ES-I3 (cell line): Measurements from ENCODE around the gene MRTFB.

ENCODE experiments used
- H3K36me3 ChIP-seq: 2 replicates; pipeline ENCODE4 v1.6.1; 2013; ENCODE audit warnings: mild to moderate bottlenecking, low read length, control low read depth, moderate library complexity; ENCODE audit not compliant: insufficient read depth
- H3K4me1 ChIP-seq: 2 replicates; pipeline ENCODE4 v1.6.1; 2013; ENCODE audit warnings: mild to moderate bottlenecking, control low read depth, low read length; ENCODE audit not compliant: insufficient read depth
- H3K9ac ChIP-seq: 2 replicates; pipeline ENCODE4 v1.6.1; 2013; ENCODE audit warnings: low read depth, mild to moderate bottlenecking, low read length, moderate library complexity
- H3K9me3 ChIP-seq: 2 replicates; pipeline ENCODE4 v1.6.1; 2013; ENCODE audit warnings: mild to moderate bottlenecking, low read length, moderate library complexity; ENCODE audit not compliant: control insufficient read depth, insufficient read depth

MRTFB gene

GRCh38 chr16:14284930-14285512 is 213.9 kb downstream of the MRTFB start:
- H3K9ac ChIP-seq = peak overlapping the region; percentile 89
- H3K9me3 ChIP-seq = no peaks in the 10 kb centered on the region
- no peaks in the 10 kb centered on the region for H3K36me3 ChIP-seq
- H3K4me1 ChIP-seq = peaks cover 20% of the 10 kb centered on the region

GRCh38 chr16:14285513-14286367 is 214.6 kb downstream of the MRTFB start:
- peaks cover 13% of the 10 kb centered on the region for H3K4me1 ChIP-seq
- no peaks in the 10 kb centered on the region for H3K9me3 ChIP-seq
- H3K9ac ChIP-seq = peak overlapping the region; percentile 89
- no peaks in the 10 kb centered on the region for H3K36me3 ChIP-seq

- no peaks in the 10 kb centered on the region for H3K36me3 ChIP-seq
- H3K9me3 ChIP-seq = no peaks in the 10 kb centered on the region
- peak overlapping the region; percentile 69 for H3K9ac ChIP-seq
- H3K4me1 ChIP-seq = peaks cover 11% of the 10 kb centered on the region
Observed at GRCh38 chr16:14286368-14287230, 215.5 kb downstream of the MRTFB start.

GRCh38 chr16:14289692-14290340 is 218.7 kb downstream of the MRTFB start:
- H3K36me3 ChIP-seq = no peaks in the 10 kb centered on the region
- H3K9me3 ChIP-seq = no peaks in the 10 kb centered on the region
- H3K9ac ChIP-seq = no peak overlapping the region
- no peaks in the 10 kb centered on the region for H3K4me1 ChIP-seq

GRCh38 chr16:14291286-14291685 is 220.2 kb downstream of the MRTFB start:
- H3K9me3 ChIP-seq = no peaks in the 10 kb centered on the region
- no peaks in the 10 kb centered on the region for H3K4me1 ChIP-seq
- no peaks in the 10 kb centered on the region for H3K36me3 ChIP-seq
- H3K9ac ChIP-seq = no peak overlapping the region

GRCh38 chr16:14292051-14292825 is 221.1 kb downstream of the MRTFB start:
- H3K9me3 ChIP-seq = no peaks in the 10 kb centered on the region
- H3K36me3 ChIP-seq = no peaks in the 10 kb centered on the region
- no peak overlapping the region for H3K9ac ChIP-seq
- no peaks in the 10 kb centered on the region for H3K4me1 ChIP-seq

GRCh38 chr16:14296663-14297062 is 225.5 kb downstream of the MRTFB start:
- Histone ChIP-seq H3K9me3 (no peaks in the 10 kb centered on the region), H3K4me1 (no peaks in the 10 kb centered on the region), H3K9ac (no peak overlapping the region), H3K36me3 (no peaks in the 10 kb centered on the region)

- no peak overlapping the region for H3K9ac ChIP-seq
- no peaks in the 10 kb centered on the region for H3K9me3 ChIP-seq
- no peaks in the 10 kb centered on the region for H3K4me1 ChIP-seq
- no peaks in the 10 kb centered on the region for H3K36me3 ChIP-seq
Observed at GRCh38 chr16:14298374-14299122, 227.4 kb downstream of the MRTFB start.

GRCh38 chr16:14300705-14301168 is 229.6 kb downstream of the MRTFB start:
- no peak overlapping the region for H3K9ac ChIP-seq
- H3K4me1 ChIP-seq = peaks cover 10% of the 10 kb centered on the region
- H3K9me3 ChIP-seq = no peaks in the 10 kb centered on the region
- no peaks in the 10 kb centered on the region for H3K36me3 ChIP-seq

- Histone ChIP-seq H3K4me1 (peaks cover 16% of the 10 kb centered on the region), H3K9ac (peak overlapping the region; percentile 70), H3K9me3 (no peaks in the 10 kb centered on the region), H3K36me3 (no peaks in the 10 kb centered on the region)
Observed at GRCh38 chr16:14301169-14302030, 230.3 kb downstream of the MRTFB start.

- Histone ChIP-seq H3K9ac (peak overlapping the region; percentile 90), H3K36me3 (no peaks in the 10 kb centered on the region), H3K9me3 (no peaks in the 10 kb centered on the region), H3K4me1 (peaks cover 22% of the 10 kb centered on the region)
Observed at GRCh38 chr16:14302031-14302398, 230.9 kb downstream of the MRTFB start.

GRCh38 chr16:14302399-14303181 is 231.5 kb downstream of the MRTFB start:
- H3K9me3 ChIP-seq = no peaks in the 10 kb centered on the region
- H3K4me1 ChIP-seq = peaks cover 28% of the 10 kb centered on the region
- no peaks in the 10 kb centered on the region for H3K36me3 ChIP-seq
- H3K9ac ChIP-seq = peak overlapping the region; percentile 90
